ENCODE data around the gene HAUS5. TPM values are rescaled to one million over a fixed set of nuclear protein-coding genes. Genes with fewer than 3 reads are reported as not detected.

The HAUS5 gene
- total RNA-seq, 4 donors from 2014 or later: 4.0 to 7.3 (median 5.1) TPM

- no peak for DNase-seq (ENCODE audit: low spot score)
- TF ChIP-seq CTCF (IDR thresholded peaks at IDR 0.05): no peak
- no peak for ATAC-seq (ENCODE audit: low FRiP score)
Observed at GRCh38 chr19:35621708-35622107, 9.2 kb downstream of the HAUS5 start.

- ATAC-seq (ENCODE audit: low FRiP score) (no peak), DNase-seq (ENCODE audit: low spot score) (no peak)
- TF ChIP-seq CTCF (IDR thresholded peaks at IDR 0.05): no peak
Observed at GRCh38 chr19:35622750-35623149, 10.2 kb downstream of the HAUS5 start.

GRCh38 chr19:35623327-35624010 is 10.9 kb downstream of the HAUS5 start:
- no peak for ATAC-seq (ENCODE audit: low FRiP score)
- no peak for TF ChIP-seq CTCF (IDR thresholded peaks at IDR 0.05)
- DNase-seq (ENCODE audit: low spot score): no peak

- ATAC-seq (ENCODE audit: low FRiP score) (no peak), DNase-seq (ENCODE audit: low spot score) (no peak)
- TF ChIP-seq CTCF (IDR thresholded peaks at IDR 0.05): no peak
Observed at GRCh38 chr19:35628264-35628564, 15.7 kb downstream of the HAUS5 start.

GRCh38 chr19:35628565-35629331 is 16.2 kb downstream of the HAUS5 start, which contains the start of gene RBM42:
TSS of gene RBM42 (plus strand) at chr19:35629036. CDS start at chr19:35629154, 118 bp downstream.
- DNase-seq (ENCODE audit: low spot score) (peak; percentile 97), ATAC-seq (ENCODE audit: low FRiP score) (peak; percentile 100)
- TF ChIP-seq CTCF (IDR thresholded peaks at IDR 0.05): no peak

GRCh38 chr19:35629332-35629633 is 16.7 kb downstream of the HAUS5 start:
- peak; percentile 7 for ATAC-seq (ENCODE audit: low FRiP score)
- no peak for TF ChIP-seq CTCF (IDR thresholded peaks at IDR 0.05)
- no peak for DNase-seq (ENCODE audit: low spot score)

Measured in omental fat pad (tissue), 4 donors.